ENCODE results near the gene SP5.
A peak's percentile ranks its signal among the peaks of the same experiment; 100 is the strongest.

The SP5 gene

DNA sequence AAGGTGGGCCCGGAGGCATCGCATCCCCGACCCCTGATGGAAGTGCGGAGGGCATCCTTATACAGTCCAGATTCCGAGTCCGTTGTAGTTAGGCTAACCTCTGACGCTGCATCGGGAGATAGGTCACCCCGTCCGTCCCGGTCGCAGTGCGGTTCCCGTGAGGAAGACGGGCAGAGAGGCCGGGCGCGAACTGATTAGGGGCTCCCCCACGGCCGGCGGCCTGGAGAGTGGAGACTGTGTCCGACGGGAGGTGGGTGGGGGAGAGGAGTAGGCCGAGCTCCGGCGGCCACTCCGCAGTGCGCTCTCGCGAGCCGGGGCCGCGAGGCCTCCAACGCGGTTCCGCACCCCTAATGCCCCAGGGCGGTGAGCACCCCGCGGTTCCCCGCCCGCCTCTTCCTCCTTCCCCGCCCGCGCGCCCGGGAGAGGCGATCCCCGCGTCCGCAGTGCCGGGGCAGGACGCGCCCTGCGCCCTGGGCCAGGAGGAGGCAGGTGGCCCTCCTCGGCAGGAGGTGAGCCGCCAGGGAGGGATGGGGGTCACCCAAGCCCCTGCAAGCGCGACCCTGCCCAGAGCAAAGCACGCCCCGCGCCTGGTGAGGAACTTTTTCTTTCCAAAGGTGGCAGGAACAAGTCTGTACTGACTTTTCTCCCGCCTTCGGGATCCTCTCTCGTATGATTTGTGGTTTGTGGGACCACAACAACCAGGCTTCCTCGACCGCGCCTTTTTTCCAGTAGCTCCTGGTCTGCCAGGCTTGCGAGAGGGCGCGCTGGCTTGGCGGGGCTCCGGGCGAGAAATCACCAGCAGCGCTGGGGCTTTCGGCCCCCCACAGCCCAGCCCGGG, 1.4 kb upstream of the SP5 start:
- ATAC-seq (replicated peaks; ENCODE audit: extremely low read depth, poor library complexity, severe bottlenecking), result no peak
- H3K36me3 Mint-ChIP-seq (ENCODE audit: insufficient read depth), result peaks cover 11% of the 10 kb centered on the region
- no peak for DNase-seq (ENCODE audit: low spot score in 2 of 2)
- H3K27ac Mint-ChIP-seq (ENCODE audit: low read depth), result no peak overlapping the region
- peaks cover 70% of the 10 kb centered on the region for H3K27me3 Mint-ChIP-seq
- H3K9me3 Mint-ChIP-seq, result no peaks in the 10 kb centered on the region
- H3K4me1 Mint-ChIP-seq, result peaks cover 19% of the 10 kb centered on the region
- peak overlapping the region; percentile 86 for H3K4me3 Mint-ChIP-seq

DNA sequence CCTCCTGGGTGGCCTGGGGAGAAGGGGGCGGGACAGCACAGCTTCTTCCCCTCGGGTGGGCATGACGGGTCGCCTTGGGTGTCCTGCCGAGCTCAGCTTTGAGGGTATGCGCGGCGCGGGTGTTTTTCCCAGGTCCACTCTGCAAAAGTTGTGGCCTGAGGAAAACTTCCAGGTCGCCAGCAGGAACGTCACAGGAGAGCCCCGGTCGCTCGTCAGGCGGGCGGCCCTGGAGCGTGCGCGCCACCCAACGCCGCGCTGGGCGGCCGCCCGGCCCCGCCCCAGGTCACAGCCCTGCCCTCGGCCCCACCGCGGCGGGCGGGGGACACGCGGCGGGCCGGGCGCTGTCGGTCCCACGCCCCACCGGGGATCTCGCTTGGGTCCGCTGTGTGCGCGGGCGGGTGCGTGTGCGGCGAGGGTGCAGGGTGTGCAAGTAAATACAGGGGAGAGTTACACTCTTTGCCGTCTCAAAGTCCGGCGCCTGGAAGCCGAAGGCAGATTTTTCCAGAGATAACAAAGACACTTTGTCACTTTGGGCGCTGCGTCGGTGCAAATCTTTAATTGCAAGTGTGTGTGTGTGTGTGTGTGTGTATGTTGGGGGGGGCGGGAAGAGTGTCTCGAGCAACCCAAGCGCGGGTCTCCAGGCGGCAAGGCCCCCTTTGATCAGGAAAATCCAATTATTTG, 616 bp upstream of the SP5 start:
- Mint-ChIP-seq H3K4me3 (peak overlapping the region; percentile 86), H3K27me3 (peaks cover 75% of the 10 kb centered on the region), H3K4me1 (peaks cover 19% of the 10 kb centered on the region), H3K9me3 (no peaks in the 10 kb centered on the region), H3K27ac (ENCODE audit: low read depth) (no peak overlapping the region), H3K36me3 (ENCODE audit: insufficient read depth) (peaks cover 11% of the 10 kb centered on the region)
- ATAC-seq (replicated peaks; ENCODE audit: extremely low read depth, poor library complexity, severe bottlenecking) (peak; percentile 27), DNase-seq (ENCODE audit: low spot score in 2 of 2) (no peak)

DNA sequence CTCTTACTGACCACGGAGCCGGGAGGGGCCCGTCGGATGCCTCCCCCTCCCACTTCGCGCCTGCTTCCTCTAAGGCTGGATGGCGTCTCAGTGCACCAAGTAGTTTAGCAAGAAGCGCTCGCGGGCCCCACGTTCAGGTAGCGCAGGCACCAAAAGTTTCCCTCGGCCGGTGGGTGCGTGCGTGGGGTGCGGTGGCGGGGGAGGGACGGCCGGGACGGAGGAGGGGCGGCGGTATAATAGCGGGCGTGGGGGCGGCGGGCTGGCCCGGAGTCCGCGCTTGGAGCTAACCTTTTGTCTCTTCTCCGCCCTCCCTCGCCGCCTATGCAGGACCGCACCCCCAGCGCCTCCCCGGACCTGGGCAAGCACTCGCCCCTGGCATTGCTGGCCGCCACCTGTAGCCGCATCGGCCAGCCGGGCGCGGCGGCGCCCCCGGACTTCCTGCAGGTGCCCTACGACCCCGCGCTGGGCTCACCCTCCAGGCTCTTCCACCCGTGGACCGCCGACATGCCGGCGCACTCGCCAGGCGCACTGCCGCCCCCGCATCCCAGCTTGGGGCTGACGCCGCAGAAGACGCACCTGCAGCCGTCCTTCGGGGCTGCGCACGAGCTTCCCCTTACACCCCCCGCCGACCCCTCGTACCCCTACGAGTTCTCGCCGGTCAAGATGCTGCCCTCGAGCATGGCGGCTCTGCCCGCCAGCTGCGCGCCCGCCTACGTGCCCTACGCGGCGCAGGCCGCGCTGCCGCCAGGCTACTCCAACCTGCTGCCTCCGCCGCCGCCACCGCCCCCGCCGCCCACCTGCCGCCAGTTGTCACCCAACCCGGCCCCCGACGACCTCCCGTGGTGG, 1.0 kb downstream of the SP5 start:
- ATAC-seq (replicated peaks; ENCODE audit: extremely low read depth, poor library complexity, severe bottlenecking), result no peak
- Mint-ChIP-seq H3K27me3 (peaks cover 66% of the 10 kb centered on the region), H3K9me3 (no peaks in the 10 kb centered on the region), H3K4me3 (peak overlapping the region; percentile 86), H3K36me3 (ENCODE audit: insufficient read depth) (peaks cover 11% of the 10 kb centered on the region), H3K4me1 (peaks cover 19% of the 10 kb centered on the region), H3K27ac (ENCODE audit: low read depth) (no peak overlapping the region)
- DNase-seq (ENCODE audit: low spot score in 2 of 2), result no peak

DNA sequence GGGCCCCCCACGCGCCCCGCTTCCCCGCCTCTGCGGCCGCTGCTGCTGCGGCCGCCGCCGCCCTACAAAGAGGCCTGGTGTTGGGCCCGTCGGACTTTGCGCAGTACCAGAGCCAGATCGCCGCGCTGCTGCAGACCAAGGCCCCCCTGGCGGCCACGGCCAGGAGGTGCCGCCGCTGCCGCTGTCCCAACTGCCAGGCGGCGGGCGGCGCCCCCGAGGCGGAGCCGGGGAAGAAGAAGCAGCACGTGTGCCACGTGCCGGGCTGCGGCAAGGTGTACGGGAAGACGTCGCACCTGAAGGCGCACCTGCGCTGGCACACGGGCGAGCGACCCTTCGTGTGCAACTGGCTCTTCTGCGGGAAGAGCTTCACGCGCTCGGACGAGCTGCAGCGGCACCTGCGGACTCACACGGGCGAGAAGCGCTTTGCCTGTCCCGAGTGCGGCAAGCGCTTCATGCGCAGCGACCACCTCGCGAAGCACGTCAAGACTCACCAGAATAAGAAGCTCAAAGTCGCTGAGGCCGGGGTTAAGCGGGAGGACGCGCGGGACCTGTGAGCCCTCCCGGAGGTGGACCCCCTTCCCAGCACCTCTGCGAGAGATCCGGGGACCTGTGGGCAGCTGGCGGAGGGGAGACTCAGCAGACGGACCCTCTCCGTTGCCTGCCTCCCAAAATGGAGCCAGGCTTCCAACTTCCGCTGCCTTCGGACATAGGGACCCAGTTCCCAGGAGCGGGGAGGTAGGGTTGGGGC, 1.9 kb downstream of the SP5 start:
- H3K36me3 Mint-ChIP-seq (ENCODE audit: insufficient read depth), result peaks cover 11% of the 10 kb centered on the region
- peak overlapping the region; percentile 86 for H3K4me3 Mint-ChIP-seq
- H3K9me3 Mint-ChIP-seq, result no peaks in the 10 kb centered on the region
- H3K4me1 Mint-ChIP-seq, result peaks cover 18% of the 10 kb centered on the region
- DNase-seq (ENCODE audit: low spot score in 2 of 2) (no peak), ATAC-seq (replicated peaks; ENCODE audit: extremely low read depth, poor library complexity, severe bottlenecking) (no peak)
- peaks cover 66% of the 10 kb centered on the region for H3K27me3 Mint-ChIP-seq
- H3K27ac Mint-ChIP-seq (ENCODE audit: low read depth), result no peak overlapping the region

DNA sequence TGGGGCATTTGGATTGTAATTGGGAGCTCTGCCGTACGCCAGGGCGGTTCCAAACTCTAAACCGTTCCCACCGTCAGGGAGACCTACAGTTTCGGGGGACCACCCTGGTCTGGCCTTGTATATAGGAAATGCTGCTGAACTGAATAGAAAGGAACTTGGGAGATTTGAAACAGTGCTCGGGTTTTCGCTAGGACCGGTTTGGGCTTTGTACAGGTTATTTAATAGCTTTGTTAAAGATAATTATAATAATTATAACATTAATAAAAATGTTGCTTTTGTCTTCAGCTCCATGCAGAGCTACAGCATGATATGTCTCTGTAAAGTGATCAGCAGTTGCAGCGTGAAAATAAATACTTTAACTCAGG, 2.4 kb downstream of the SP5 start:
- peak overlapping the region; percentile 54 for H3K4me3 Mint-ChIP-seq
- H3K27ac Mint-ChIP-seq (ENCODE audit: low read depth), result no peak overlapping the region
- no peaks in the 10 kb centered on the region for H3K9me3 Mint-ChIP-seq
- H3K36me3 Mint-ChIP-seq (ENCODE audit: insufficient read depth), result peaks cover 9% of the 10 kb centered on the region
- DNase-seq (ENCODE audit: low spot score in 2 of 2) (no peak), ATAC-seq (replicated peaks; ENCODE audit: extremely low read depth, poor library complexity, severe bottlenecking) (no peak)
- peaks cover 66% of the 10 kb centered on the region for H3K27me3 Mint-ChIP-seq
- peaks cover 12% of the 10 kb centered on the region for H3K4me1 Mint-ChIP-seq

DNA sequence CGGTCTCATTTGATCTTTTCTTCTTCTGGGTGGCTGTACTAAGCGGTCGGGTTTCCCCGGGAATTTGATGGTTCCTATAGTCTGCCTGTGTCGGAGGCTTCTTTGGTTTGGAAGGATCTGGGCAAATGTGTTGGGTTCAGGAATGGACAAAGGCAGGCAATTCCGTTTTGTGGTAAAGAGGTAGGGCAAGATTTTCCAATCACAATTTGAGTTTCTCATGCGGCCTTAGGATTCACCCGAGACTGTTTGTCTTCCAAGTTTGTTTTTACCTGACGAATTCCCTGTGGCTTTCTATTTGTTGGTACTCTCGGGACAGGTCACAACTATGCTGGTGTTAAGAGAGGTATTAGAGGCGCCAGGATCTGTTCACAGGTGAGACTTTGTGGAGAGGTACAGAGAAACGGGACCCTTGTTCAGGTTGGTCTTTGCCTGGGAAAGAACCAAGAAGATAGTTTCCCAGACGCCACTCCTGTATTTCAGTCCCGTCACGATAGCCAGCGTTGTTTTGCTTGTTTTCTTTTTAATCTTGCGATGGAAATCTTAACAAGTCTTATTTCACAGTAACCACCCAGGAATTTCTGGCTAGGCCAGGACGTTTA, 3.0 kb downstream of the SP5 start:
- no peak overlapping the region for H3K27ac Mint-ChIP-seq (ENCODE audit: low read depth)
- no peak for DNase-seq (ENCODE audit: low spot score in 2 of 2)
- peak overlapping the region; percentile 54 for H3K4me3 Mint-ChIP-seq
- H3K4me1 Mint-ChIP-seq, result peaks cover 12% of the 10 kb centered on the region
- H3K27me3 Mint-ChIP-seq, result peaks cover 69% of the 10 kb centered on the region
- peaks cover 9% of the 10 kb centered on the region for H3K36me3 Mint-ChIP-seq (ENCODE audit: insufficient read depth)
- no peaks in the 10 kb centered on the region for H3K9me3 Mint-ChIP-seq
- no peak for ATAC-seq (replicated peaks; ENCODE audit: extremely low read depth, poor library complexity, severe bottlenecking)

DNA sequence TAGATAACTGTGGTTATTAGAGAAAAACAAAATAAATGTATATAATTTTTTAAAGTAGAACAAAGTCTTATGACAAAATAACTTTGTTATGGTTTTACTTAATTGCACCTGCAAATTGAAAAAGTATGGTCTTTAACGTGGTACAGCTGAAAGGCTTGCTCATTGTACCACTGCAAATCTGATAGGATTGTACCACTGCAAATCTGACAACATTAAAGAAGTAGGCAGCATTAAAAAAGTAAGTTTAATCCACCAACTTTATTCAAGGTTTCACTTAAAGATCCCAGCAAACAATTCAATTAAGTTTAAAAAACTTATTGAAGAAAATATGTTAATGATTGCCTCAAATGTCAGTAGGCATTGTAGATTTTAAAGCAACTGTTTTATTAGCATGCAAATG, 4.7 kb downstream of the SP5 start:
- H3K4me3 Mint-ChIP-seq, result no peak overlapping the region
- H3K27me3 Mint-ChIP-seq, result peaks cover 82% of the 10 kb centered on the region
- ATAC-seq (replicated peaks; ENCODE audit: extremely low read depth, poor library complexity, severe bottlenecking) (no peak), DNase-seq (ENCODE audit: low spot score in 2 of 2) (no peak)
- H3K36me3 Mint-ChIP-seq (ENCODE audit: insufficient read depth), result peaks cover 4% of the 10 kb centered on the region
- no peak overlapping the region for H3K27ac Mint-ChIP-seq (ENCODE audit: low read depth)
- no peaks in the 10 kb centered on the region for H3K9me3 Mint-ChIP-seq
- H3K4me1 Mint-ChIP-seq, result peaks cover 11% of the 10 kb centered on the region

DNA sequence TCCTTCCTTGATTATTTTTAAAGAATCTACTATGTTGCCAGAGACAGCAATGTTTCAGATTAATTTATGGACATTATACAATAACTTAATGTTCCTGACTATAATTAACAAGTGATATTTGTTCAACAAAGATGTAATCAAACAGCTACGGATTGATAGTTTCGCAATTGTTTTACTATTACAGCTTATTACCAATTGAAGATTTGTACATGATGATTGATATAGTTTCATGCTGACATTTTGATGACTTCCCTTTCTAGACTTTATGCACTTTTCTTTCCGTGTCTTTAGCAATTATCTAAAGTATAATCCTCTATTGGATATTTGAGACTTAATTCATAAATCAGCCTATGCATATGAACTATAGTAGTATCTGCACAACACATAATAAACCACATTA, 6.5 kb downstream of the SP5 start:
- no peaks in the 10 kb centered on the region for H3K4me1 Mint-ChIP-seq
- ATAC-seq (replicated peaks; ENCODE audit: extremely low read depth, poor library complexity, severe bottlenecking) (no peak), DNase-seq (ENCODE audit: low spot score in 2 of 2) (no peak)
- no peak overlapping the region for H3K27ac Mint-ChIP-seq (ENCODE audit: low read depth)
- H3K9me3 Mint-ChIP-seq, result no peaks in the 10 kb centered on the region
- no peak overlapping the region for H3K4me3 Mint-ChIP-seq
- H3K36me3 Mint-ChIP-seq (ENCODE audit: insufficient read depth), result no peaks in the 10 kb centered on the region
- peaks cover 89% of the 10 kb centered on the region for H3K27me3 Mint-ChIP-seq

DNA sequence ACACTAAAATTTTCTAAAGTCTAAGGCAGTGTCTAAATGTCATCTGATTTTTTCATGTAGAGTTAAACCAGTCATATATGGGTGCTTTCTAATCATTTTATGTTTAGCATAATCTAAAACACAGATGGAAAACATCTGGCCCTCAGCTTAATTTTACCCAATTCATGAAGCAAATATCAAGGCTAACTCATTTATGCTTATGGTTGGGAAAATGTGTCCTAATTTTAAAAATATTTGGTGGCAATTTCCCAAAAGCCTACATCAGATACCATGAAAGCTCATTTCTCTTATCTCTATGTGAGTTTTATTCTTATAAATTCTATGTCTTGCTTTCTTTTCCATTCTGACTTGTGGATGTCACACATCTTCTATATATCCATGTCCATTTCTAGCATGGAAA, 7.2 kb downstream of the SP5 start:
- DNase-seq (ENCODE audit: low spot score in 2 of 2), result no peak
- Mint-ChIP-seq H3K27me3 (peaks cover 85% of the 10 kb centered on the region), H3K4me1 (no peaks in the 10 kb centered on the region), H3K9me3 (no peaks in the 10 kb centered on the region), H3K36me3 (ENCODE audit: insufficient read depth) (no peaks in the 10 kb centered on the region), H3K4me3 (no peak overlapping the region), H3K27ac (ENCODE audit: low read depth) (no peak overlapping the region)
- no peak for ATAC-seq (replicated peaks; ENCODE audit: extremely low read depth, poor library complexity, severe bottlenecking)

DNA sequence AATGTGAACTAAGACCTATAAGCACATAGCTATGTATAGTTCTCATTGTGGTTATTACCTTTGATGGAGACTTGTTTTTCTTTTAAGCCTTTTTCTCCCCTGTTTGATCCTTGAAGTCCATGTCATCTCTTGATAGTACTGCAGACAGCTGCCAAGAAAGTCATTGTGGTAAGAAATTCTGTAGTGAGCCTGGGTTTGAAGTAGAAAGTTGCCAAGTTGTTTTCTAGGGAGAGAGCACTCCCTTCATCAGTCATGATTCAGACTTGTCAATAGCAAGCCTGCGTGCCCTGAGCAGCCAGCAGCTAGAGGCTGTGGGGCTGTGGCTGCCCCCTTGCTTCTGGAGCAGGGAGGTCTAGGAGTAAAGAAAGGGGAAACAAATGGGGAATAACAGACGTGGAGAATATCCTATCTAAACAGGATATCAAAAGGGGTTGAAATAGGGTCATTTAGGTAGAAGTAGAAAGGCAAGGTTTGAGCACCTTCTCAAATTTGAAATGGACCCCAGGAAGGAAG, 8.4 kb downstream of the SP5 start:
- H3K27me3 Mint-ChIP-seq, result peaks cover 85% of the 10 kb centered on the region
- no peaks in the 10 kb centered on the region for H3K4me1 Mint-ChIP-seq
- ATAC-seq (replicated peaks; ENCODE audit: extremely low read depth, poor library complexity, severe bottlenecking) (no peak), DNase-seq (ENCODE audit: low spot score in 2 of 2) (no peak)
- no peak overlapping the region for H3K4me3 Mint-ChIP-seq
- H3K27ac Mint-ChIP-seq (ENCODE audit: low read depth), result no peak overlapping the region
- no peaks in the 10 kb centered on the region for H3K36me3 Mint-ChIP-seq (ENCODE audit: insufficient read depth)
- peaks cover 6% of the 10 kb centered on the region for H3K9me3 Mint-ChIP-seq

DNA sequence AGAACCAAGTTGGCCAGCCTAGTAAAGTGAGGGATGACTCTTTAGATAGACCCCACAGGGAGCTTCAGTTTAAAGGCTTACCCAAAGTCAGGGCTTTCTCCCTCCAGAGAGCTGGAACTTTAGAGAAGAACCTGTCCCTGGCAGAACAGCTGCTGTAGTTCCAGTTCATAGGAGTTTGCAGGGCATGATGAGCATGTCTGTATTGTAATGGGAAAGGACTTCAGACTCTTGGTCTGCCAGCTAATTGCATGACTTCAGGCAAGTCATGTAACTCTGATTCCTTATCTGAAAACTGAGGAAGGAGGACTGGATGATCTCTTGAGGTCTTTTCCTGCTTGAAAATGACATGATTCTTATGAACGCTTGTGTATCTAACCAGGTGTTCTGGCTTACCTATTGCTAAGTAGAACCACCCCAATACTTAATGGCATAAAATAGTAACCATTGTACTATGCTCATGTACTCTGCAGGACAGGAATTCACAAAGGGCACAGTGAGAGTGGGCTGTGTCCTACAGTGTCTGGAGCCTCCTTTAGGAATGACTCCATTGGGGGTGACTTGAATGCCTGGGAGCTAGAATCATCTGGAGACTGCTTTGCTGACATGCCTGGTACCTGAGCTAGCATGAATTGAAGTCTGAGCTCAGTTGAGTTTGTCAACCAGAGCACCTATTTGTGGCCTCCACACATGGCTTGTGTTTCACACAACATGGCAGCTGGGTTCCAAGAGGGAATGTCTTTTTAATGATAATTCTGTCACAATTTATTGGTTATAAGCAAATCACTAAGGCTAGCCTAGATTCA, 18.9 kb downstream of the SP5 start:
- Mint-ChIP-seq H3K27ac (ENCODE audit: low read depth) (no peak overlapping the region), H3K36me3 (ENCODE audit: insufficient read depth) (peaks cover 3% of the 10 kb centered on the region), H3K27me3 (peaks cover 68% of the 10 kb centered on the region), H3K4me3 (no peak overlapping the region), H3K9me3 (peaks cover 9% of the 10 kb centered on the region), H3K4me1 (no peaks in the 10 kb centered on the region)
- ATAC-seq (replicated peaks; ENCODE audit: extremely low read depth, poor library complexity, severe bottlenecking) (no peak), DNase-seq (ENCODE audit: low spot score in 2 of 2) (no peak)

Measured in central memory CD8-positive, alpha-beta T cell (primary cell).